Fibroblast of pulmonary artery (primary cell): Measurements from ENCODE around the gene SFRP5.

ENCODE experiments used
- DNase-seq: peaks from one replicate; pipeline ENCODE4 v3.0.0-alpha.2; 2010; ENCODE audit warnings: low read depth
- H3K4me3 ChIP-seq: replicated peaks from 2 replicates; pipeline ENCODE4 v1.5.1; 2011; ENCODE audit warnings: low read depth, mild to moderate bottlenecking, control low read depth, low read length, moderate library complexity
- TF ChIP-seq, protein P1 (sequence below): IDR thresholded peaks from 2 replicates; pipeline ENCODE4 v1.5.1; 2011; ENCODE audit warnings: mild to moderate bottlenecking, control low read depth, low read length, inconsistent platforms; ENCODE audit errors: missing control alignments

SFRP5 gene

DNA sequence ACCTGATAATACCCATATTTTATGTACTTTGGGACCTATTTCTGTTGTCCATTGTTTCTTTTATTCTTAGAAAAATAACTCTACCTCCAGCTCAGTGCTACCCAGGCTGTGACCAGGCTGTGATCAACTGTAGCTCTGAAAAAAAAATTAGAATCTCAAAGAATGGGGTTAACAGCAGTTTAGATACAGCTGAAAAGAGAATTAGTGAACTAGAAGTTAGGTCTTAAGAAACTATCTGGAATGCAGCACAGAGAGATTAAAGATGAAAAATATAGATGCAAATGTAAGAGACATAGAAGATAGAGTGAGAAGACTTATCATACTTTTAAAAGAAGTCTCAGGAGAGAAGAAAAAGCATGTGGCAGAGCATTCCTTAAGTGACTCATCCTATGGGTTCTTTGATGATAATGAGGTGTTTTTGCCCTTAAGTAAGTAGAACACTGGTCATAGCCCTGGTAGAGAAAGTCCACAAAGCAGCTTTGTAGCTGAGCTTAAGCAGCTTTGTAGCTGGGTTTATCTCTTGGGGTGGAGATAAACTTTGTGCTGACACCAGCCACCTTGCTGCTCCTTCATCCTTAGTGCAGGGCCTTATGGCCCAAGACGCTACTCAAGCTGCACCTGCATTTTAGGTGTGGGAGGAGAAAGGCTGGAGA lies 27.3 kb upstream of the SFRP5 start:
- DNase-seq: no peak
- no peak overlapping the region for H3K4me3 ChIP-seq
- TF ChIP-seq, protein P1, sequence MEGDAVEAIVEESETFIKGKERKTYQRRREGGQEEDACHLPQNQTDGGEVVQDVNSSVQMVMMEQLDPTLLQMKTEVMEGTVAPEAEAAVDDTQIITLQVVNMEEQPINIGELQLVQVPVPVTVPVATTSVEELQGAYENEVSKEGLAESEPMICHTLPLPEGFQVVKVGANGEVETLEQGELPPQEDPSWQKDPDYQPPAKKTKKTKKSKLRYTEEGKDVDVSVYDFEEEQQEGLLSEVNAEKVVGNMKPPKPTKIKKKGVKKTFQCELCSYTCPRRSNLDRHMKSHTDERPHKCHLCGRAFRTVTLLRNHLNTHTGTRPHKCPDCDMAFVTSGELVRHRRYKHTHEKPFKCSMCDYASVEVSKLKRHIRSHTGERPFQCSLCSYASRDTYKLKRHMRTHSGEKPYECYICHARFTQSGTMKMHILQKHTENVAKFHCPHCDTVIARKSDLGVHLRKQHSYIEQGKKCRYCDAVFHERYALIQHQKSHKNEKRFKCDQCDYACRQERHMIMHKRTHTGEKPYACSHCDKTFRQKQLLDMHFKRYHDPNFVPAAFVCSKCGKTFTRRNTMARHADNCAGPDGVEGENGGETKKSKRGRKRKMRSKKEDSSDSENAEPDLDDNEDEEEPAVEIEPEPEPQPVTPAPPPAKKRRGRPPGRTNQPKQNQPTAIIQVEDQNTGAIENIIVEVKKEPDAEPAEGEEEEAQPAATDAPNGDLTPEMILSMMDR: no peak

DNA sequence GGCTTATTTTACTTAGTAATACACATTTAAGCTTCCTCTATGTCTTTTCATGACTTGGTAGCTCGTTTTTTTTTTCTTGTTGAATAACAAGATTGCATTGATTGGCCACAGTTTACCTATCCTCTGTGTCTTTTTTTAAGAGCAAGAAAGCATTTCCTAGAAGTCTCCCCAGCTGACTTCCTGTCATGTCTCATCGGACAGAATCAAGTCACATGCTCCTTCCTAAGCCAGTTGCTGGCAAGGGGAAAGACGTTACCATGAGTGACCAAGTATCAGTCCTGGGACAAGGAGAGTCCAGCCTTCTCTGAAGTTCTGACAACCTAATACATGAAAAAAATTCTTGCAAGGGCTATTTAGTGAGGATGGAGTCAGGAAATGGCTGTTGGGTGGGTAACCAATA lies 24.9 kb upstream of the SFRP5 start:
- H3K4me3 ChIP-seq: no peak overlapping the region
- DNase-seq: no peak
- TF ChIP-seq, protein P1: no peak

DNA sequence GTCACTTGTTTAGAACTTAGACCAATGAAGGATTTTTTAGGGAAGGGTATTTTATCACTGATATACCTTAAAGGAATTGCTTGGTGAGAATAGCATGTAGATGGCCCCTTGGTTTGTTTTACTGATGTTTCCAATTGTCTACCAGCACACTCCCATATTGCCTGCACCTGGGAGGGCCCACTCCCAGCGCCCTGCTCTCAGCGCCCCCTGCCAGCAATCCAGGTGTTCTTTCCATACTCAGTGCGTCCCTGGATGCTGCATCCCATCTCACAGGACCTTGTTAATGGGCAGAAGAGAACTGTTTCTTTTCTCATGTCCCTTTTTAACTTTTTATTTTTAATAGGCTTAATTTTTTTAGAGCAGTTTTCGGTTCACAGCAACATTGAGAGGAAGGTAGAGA lies 24.1 kb upstream of the SFRP5 start:
- H3K4me3 ChIP-seq: no peak overlapping the region
- TF ChIP-seq, protein P1: no peak
- DNase-seq: no peak

DNA sequence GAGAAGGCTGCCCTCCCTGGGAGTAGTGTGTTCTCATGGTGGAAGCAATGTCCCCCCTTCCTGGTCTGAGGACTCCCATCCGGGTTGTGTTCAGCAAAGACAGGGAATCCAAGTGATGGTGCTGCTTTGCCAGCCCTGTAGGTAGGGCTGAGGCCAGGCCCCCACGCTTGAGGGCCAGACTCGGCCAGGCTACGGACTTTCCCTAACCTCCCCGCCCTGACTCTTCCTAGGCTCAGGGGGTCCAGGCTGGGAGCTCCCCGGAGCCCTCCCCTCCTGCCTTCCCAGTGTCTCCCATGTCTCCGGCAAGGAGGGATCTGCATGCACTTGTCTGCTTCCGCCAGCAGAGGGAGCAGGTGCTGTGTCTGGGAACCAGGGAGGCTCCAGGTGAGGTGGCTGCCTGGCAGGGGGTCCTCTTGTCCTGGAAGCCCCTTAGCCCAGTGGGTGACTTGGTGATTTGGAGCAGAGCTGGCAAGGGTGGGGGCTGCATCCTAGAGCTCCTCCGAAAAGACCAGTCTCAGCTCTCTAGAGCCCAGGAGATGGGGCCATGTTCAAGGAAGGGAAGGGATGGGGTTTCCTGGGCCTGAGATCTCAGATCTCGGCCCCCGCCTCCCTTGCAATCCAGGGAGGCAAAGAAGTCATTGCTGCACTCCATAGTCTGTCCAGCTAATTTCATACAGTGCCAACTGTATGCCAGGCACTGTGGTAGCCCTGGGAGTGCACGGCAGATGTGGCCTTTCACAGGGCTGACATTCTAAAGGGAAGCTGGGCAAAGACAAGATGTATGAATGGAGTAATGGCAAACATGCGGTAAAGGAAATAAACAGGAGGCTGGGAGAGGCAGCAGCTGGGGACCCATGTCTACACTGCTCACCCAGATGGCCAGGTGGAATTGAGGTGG lies 20.3 kb upstream of the SFRP5 start:
- H3K4me3 ChIP-seq: no peak overlapping the region
- DNase-seq: peak; percentile 60
- TF ChIP-seq, protein P1: peak; percentile 89

DNA sequence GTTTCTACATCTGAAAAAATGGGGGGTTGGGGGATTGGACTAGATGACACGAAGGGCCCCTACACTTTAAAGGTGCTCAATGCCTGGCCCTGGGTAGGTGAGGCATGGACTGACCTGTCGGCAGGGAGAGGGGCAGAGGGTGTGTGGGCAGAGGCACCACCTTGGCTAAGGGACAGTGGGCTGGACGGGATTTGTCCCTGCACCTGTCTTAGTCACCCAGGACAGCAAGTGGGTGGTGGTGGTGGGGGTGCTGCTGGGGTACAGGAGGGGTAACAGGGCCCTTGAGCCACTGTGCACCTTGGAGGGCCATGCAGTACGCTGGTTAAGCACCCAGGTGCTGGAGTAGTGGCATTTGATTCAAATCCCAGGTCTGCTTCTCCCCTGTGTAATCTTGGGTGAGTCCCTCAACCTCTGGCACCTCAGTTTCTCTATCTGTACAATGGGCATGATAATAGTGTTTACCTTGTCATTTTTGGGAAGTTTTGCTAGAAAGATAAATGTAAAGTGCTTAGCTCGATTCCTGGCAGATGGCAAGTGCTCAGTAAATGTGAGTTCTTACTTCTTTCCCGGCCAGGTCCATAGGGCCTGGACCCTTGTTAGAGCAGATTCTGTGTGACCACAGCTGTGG lies 18.1 kb upstream of the SFRP5 start:
- TF ChIP-seq, protein P1: no peak
- DNase-seq: no peak

DNA sequence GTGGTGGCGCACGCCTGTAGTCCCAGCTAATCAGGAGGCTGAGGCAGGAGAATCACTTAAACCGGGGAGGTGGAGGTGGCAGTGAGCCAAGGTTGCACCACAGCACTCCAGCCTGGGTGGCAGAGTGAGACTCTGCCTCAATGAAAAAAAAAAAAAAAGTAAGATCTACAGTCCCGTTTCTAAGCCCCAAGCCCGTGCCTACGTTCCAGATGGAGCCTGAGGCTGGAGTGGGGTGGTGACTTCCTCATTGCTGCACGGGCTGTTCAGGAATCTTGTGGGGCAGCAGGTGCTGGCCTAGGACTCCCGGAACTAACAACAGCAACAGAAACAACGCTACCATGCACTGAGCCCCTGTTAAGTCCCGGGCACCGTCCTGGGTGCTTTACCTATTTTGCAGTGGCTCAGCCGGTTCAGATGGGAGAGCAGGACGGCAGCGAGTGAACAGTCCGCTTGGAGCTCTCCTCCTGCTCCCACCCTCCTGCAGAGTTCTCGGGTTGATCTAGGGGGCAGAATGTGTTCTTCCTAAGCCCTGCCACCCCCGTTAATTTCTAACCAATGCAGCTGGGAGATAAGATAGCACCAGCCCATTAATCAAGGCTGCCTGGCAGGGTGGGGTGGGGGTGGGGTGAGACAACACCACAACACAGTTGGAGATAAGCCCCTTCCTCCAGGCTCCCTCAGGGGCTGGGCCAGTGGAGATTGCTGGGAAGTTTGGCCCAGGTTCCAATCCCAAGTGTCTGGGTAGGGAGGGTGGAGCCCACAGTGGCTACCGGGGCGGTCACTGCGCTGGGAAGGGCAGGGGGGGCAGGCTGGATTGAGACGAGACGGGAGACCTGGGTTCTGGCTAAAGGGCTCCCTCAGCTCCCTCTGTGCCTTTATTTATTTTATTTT lies 17.0 kb upstream of the SFRP5 start:
- TF ChIP-seq, protein P1: no peak
- no peak overlapping the region for H3K4me3 ChIP-seq
- peak; percentile 4 for DNase-seq

More for the DNA sequence above, 18.1 kb upstream of the SFRP5 start:
- H3K4me3 ChIP-seq: no peak overlapping the region
